Measurements from ENCODE around the gene PIGBOS1. TPM values are rescaled to one million over a fixed set of nuclear protein-coding genes. Genes with fewer than 3 reads are reported as not detected.

Gene PIGBOS1
- total and polyA plus RNA-seq, 9 of the 15 experiments (the other 6 are each of a cell fraction or from before 2014, with no cell fraction given), result 25.2 to 76.2 (median 46.0) TPM

DNA sequence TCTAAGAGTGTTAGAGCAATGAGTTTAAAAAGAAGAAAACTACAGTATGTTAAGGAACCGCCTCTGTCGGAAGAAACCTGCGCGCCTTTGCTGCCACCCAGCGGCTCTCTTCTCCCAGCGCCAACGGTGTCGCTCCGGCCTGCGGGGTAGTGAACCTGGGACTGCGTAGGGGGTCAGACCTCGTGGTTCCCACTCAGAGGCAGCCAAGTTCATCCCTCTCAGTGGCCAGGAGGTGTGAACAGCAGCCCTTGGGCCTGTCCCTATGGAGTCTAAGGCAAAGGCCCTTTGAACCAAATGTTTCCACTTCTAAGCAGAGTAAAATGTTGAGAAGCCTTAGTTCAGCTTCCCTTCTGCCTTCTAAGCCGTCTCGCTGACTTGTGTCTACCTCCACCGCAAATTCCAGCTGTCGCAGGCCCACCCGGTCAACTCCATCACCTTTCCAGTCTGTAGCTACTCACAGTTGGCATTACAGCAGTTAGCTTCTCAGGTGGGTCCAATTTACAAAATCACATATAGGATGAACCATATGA lies 28.3 kb downstream of the PIGBOS1 start (continued):
- TF ChIP-seq FOXM1 (IDR thresholded peaks at IDR 0.05; ENCODE audit: low read depth) (no peak), FOXM1 (CRISPR knock-in tag; IDR thresholded peaks at IDR 0.05; ENCODE audit: low read depth) (no peak), EGR1 (conservative IDR thresholded peaks at IDR 0.05) (peak; percentile 32), GATA2 (CRISPR knock-in tag; IDR thresholded peaks at IDR 0.05) (no peak), SRSF1 (IDR thresholded peaks at IDR 0.05; ENCODE audit: low read depth, low read length) (no peak), MYNN (IDR thresholded peaks at IDR 0.05) (no peak), MYNN (CRISPR knock-in tag; IDR thresholded peaks at IDR 0.05) (no peak), ZNF282 (CRISPR knock-in tag; IDR thresholded peaks at IDR 0.05) (no peak), C11orf30 (IDR thresholded peaks at IDR 0.05; ENCODE audit: low read depth) (no peak), KLF16 (IDR thresholded peaks at IDR 0.05) (no peak), ZNF253 (CRISPR knock-in tag; conservative IDR thresholded peaks at IDR 0.05) (no peak), TAF7 (tag; IDR thresholded peaks at IDR 0.05) (no peak), CREM (IDR thresholded peaks at IDR 0.05; ENCODE audit: low read depth) (0 out of 2 replicates have a peak, but pooled peaks have one; percentile 15), ZNF263 (CRISPR knock-in tag; IDR thresholded peaks at IDR 0.05; ENCODE audit: borderline replicate concordance) (no peak), TEAD1 (CRISPR knock-in tag; IDR thresholded peaks at IDR 0.05) (no peak), NRF1 (conservative IDR thresholded peaks at IDR 0.05 in 1 of 2, IDR thresholded peaks at IDR 0.05 in 1 of 2) (peak in 1 of 2 experiments; percentile 50; a peak in 2 of 4 replicates), GATAD2B (IDR thresholded peaks at IDR 0.05; ENCODE audit: borderline replicate concordance) (no peak), TOE1 (IDR thresholded peaks at IDR 0.05; ENCODE audit: borderline replicate concordance) (peak; percentile 1; the same call in 1 of the 2 replicates), TOE1 (CRISPR knock-in tag; IDR thresholded peaks at IDR 0.05; ENCODE audit: borderline replicate concordance, low read depth) (no peak)
- TF ChIP-seq, protein P1, sequence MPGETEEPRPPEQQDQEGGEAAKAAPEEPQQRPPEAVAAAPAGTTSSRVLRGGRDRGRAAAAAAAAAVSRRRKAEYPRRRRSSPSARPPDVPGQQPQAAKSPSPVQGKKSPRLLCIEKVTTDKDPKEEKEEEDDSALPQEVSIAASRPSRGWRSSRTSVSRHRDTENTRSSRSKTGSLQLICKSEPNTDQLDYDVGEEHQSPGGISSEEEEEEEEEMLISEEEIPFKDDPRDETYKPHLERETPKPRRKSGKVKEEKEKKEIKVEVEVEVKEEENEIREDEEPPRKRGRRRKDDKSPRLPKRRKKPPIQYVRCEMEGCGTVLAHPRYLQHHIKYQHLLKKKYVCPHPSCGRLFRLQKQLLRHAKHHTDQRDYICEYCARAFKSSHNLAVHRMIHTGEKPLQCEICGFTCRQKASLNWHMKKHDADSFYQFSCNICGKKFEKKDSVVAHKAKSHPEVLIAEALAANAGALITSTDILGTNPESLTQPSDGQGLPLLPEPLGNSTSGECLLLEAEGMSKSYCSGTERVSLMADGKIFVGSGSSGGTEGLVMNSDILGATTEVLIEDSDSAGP (CRISPR knock-in tag; IDR thresholded peaks at IDR 0.05), result no peak
- TF ChIP-seq, protein P2, sequence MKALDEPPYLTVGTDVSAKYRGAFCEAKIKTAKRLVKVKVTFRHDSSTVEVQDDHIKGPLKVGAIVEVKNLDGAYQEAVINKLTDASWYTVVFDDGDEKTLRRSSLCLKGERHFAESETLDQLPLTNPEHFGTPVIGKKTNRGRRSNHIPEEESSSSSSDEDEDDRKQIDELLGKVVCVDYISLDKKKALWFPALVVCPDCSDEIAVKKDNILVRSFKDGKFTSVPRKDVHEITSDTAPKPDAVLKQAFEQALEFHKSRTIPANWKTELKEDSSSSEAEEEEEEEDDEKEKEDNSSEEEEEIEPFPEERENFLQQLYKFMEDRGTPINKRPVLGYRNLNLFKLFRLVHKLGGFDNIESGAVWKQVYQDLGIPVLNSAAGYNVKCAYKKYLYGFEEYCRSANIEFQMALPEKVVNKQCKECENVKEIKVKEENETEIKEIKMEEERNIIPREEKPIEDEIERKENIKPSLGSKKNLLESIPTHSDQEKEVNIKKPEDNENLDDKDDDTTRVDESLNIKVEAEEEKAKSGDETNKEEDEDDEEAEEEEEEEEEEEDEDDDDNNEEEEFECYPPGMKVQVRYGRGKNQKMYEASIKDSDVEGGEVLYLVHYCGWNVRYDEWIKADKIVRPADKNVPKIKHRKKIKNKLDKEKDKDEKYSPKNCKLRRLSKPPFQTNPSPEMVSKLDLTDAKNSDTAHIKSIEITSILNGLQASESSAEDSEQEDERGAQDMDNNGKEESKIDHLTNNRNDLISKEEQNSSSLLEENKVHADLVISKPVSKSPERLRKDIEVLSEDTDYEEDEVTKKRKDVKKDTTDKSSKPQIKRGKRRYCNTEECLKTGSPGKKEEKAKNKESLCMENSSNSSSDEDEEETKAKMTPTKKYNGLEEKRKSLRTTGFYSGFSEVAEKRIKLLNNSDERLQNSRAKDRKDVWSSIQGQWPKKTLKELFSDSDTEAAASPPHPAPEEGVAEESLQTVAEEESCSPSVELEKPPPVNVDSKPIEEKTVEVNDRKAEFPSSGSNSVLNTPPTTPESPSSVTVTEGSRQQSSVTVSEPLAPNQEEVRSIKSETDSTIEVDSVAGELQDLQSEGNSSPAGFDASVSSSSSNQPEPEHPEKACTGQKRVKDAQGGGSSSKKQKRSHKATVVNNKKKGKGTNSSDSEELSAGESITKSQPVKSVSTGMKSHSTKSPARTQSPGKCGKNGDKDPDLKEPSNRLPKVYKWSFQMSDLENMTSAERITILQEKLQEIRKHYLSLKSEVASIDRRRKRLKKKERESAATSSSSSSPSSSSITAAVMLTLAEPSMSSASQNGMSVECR (CRISPR knock-in tag; IDR thresholded peaks at IDR 0.05), result no peak
- TF ChIP-seq, protein P3, sequence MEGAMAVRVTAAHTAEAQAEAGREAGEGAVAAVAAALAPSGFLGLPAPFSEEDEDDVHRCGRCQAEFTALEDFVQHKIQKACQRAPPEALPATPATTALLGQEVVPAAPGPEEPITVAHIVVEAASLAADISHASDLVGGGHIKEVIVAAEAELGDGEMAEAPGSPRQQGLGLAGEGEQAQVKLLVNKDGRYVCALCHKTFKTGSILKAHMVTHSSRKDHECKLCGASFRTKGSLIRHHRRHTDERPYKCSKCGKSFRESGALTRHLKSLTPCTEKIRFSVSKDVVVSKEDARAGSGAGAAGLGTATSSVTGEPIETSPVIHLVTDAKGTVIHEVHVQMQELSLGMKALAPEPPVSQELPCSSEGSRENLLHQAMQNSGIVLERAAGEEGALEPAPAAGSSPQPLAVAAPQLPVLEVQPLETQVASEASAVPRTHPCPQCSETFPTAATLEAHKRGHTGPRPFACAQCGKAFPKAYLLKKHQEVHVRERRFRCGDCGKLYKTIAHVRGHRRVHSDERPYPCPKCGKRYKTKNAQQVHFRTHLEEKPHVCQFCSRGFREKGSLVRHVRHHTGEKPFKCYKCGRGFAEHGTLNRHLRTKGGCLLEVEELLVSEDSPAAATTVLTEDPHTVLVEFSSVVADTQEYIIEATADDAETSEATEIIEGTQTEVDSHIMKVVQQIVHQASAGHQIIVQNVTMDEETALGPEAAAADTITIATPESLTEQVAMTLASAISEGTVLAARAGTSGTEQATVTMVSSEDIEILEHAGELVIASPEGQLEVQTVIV (CRISPR knock-in tag; IDR thresholded peaks at IDR 0.05; ENCODE audit: borderline replicate concordance), result no peak
